Erythroblast (primary cell): ENCODE results near the gene MRPL28.
"Not testable (repeated sequence)": the region's sequence is repeated elsewhere in the genome, so short reads cannot be mapped to it uniquely, and the experiment has no call there.

Source experiments
- GATA1 ChIP-seq: IDR thresholded peaks from 2 replicates; pipeline ENCODE4 v1.6.1; 2011; ENCODE audit warnings: low read depth, mild to moderate bottlenecking, control low read depth, low read length, moderate library complexity
- POLR2A ChIP-seq: IDR thresholded peaks from 2 replicates; pipeline ENCODE4 v1.6.1; 2011; ENCODE audit warnings: mild to moderate bottlenecking, low read length

- TF ChIP-seq POLR2A, GATA1: not testable (repeated sequence)
Observed at GRCh38 chr16:415170-415498, 44.8 kb upstream of the MRPL28 start.
